Ishikawa (cell line): ENCODE measurements around the gene MTAP.

Experiments used
- CREB1 ChIP-seq: IDR thresholded peaks from 2 replicates; pipeline ENCODE4 v1.6.1; 2012; ENCODE audit warnings: low read depth
- EP300 ChIP-seq: IDR thresholded peaks from 2 replicates; pipeline ENCODE4 v1.6.1; 2012; ENCODE audit warnings: borderline replicate concordance
- MAX ChIP-seq: IDR thresholded peaks from 2 replicates; pipeline ENCODE4 v1.6.1; 2012
- RAD21 ChIP-seq: IDR thresholded peaks from 2 replicates; pipeline ENCODE4 v1.6.1; 2012; ENCODE audit warnings: low read depth
- TAF1 ChIP-seq: IDR thresholded peaks from 2 replicates; pipeline ENCODE4 v1.6.1; 2012; ENCODE audit warnings: low read depth, mild to moderate bottlenecking
- TEAD4 ChIP-seq: IDR thresholded peaks from 2 replicates; pipeline ENCODE4 v1.6.1; 2012

- TF ChIP-seq TAF1 (no peak), CREB1 (no peak), EP300 (no peak), RAD21 (no peak), TEAD4 (no peak), MAX (no peak)
Observed at GRCh38 chr9:21766096-21766495, 36.3 kb upstream of the MTAP start.
